GM12892 (cell line): ENCODE measurements around the gene ATP6V0C.

Experiments used
- POLR2A ChIP-seq: IDR thresholded peaks from 2 replicates; pipeline ENCODE4 v1.6.1; 2011; ENCODE audit warnings: low read depth, low read length, control low read depth
- POLR2AphosphoS5 ChIP-seq: IDR thresholded peaks from 2 replicates; pipeline ENCODE4 v1.6.1; 2011; ENCODE audit warnings: low read depth, low read length, control low read depth
- TAF1 ChIP-seq: IDR thresholded peaks from 2 replicates; pipeline ENCODE4 v1.6.1; 2011; ENCODE audit warnings: low read depth, mild to moderate bottlenecking, control low read depth, low read length, borderline replicate concordance

DNA sequence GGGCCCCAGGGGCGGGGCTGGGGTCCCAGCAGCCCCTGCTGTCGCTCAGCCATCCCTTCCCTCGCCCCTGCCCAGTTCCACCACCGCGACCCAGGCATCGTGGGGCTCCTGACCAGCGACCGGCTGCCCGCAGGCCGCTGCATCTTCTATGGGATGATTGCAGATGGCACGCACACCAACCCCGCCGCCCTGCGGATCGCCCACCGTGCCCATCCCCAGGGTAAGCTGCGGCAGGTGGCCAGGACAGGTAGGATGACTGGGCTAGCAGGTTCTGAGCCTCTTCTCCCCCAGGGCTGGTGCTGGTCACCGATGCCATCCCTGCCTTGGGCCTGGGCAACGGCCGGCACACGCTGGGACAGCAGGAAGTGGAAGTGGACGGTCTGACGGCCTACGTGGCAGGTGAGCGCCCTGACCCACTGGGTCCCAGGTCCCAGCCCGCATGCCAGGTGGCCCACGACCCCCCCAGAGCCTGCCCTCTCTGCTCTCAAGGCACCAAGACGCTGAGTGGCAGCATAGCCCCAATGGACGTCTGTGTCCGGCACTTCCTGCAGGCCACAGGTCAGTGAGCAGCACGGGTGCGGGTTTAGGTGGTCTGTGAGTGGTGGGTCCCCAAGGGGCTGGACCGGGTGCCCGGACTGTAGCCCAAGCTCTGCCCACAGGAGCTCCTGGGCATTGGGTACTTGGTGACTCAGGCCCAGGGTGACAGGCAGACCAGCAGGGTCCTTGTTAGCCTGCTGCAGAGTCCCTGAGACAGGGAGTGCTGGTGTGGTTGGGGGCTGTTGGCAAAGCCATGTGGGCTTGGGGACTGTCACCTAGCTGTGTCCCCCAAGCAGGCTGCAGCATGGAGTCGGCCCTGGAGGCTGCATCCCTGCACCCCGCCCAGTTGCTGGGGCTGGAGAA is 14.7 kb downstream of the ATP6V0C start:
- no peak for TF ChIP-seq POLR2A
- TF ChIP-seq TAF1: no peak
- no peak; the same call in 1 of the 2 replicates for TF ChIP-seq POLR2AphosphoS5
